ENCODE results near the gene WBP1L. TPM values are rescaled to one million over a fixed set of nuclear protein-coding genes. Genes with fewer than 3 reads are reported as not detected.

Gene WBP1L
- total and polyA plus RNA-seq, 4 donors = 12.3 to 43.6 (median 27.6) TPM

- TF ChIP-seq ZBTB33 (IDR thresholded peaks at IDR 0.05) = no peak
- no peak for TF ChIP-seq EGR1 (IDR thresholded peaks at IDR 0.05; ENCODE audit: low read depth in 2 of 2)
Measured at GRCh38 chr10:102812231-102812876, 68.6 kb downstream of the WBP1L start (continued).

DNA sequence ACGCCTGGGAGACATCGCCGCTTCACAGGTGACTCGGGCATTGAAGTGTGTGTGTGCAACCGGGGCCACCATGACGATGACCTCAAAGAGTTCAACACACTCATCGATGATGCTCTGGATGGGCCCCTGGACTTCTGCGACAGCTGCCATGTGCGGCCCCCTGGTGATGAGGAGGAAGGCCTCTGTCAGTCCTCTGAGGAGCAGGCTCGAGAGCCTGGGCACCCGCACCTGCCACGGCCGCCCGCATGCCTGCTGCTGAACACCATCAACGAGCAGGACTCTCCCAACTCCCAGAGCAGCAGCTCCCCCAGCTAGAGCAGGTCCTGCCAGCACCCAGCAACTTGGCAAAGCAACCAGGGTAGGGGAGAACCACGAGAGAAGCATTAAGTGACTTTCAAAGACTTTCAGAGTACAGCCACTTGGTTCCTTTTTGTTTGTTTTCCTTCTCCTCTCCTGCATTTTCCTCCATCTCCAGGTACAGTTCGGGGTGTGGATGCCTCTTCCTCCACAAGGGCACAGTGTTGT is 69.3 kb downstream of the WBP1L start:
- no peak overlapping the region for H3K4me3 ChIP-seq (ENCODE audit: low read depth in 1 of 3, low read length in 3 of 3)
- no peak overlapping the region for H3K9ac ChIP-seq (ENCODE audit: low read depth in 1 of 2, low read length in 2 of 2)
- H3K36me3 ChIP-seq (ENCODE audit: control insufficient read depth in 4 of 4, insufficient read depth in 3 of 4, low read depth in 1 of 4, low read length in 3 of 4) = peaks cover 0 to 32% (median 23%) of the 10 kb centered on the region in 4 donors
- H3K27ac ChIP-seq (ENCODE audit: low read depth in 1 of 2, low read length in 2 of 2) = peak overlapping the region; percentile 74 to 79
- TF ChIP-seq TAF1 (conservative IDR thresholded peaks at IDR 0.05) = no peak
- TF ChIP-seq NR2F2 (IDR thresholded peaks at IDR 0.05) = no peak
- no peak for TF ChIP-seq FOXA1 (IDR thresholded peaks at IDR 0.05)
- no peak for TF ChIP-seq SP1 (IDR thresholded peaks at IDR 0.05)
- TF ChIP-seq RAD21 (IDR thresholded peaks at IDR 0.05) = no peak
- TF ChIP-seq FOXA2 (IDR thresholded peaks at IDR 0.05) = no peak
- TF ChIP-seq RXRA (IDR thresholded peaks at IDR 0.05) = no peak
- no peak for TF ChIP-seq JUND (IDR thresholded peaks at IDR 0.05)
- no peak for TF ChIP-seq EGR1 (IDR thresholded peaks at IDR 0.05; ENCODE audit: low read depth in 2 of 2)
- no peak for DNase-seq (ENCODE audit: low spot score)
- H3K4me1 ChIP-seq (ENCODE audit: control insufficient read depth in 4 of 4, insufficient read depth in 4 of 4, low read length in 3 of 4) = peaks cover 3 to 30% (median 21%) of the 10 kb centered on the region in 4 donors
- WGBS = 95% methylated on average over 17 of the region's 17 CpGs
- no peaks in the 10 kb centered on the region for H3K9me3 ChIP-seq (ENCODE audit: control insufficient read depth in 4 of 4, low read length in 3 of 4)
- no peaks in the 10 kb centered on the region for H3K27me3 ChIP-seq (ENCODE audit: control insufficient read depth in 4 of 4, insufficient read depth in 4 of 4, low read length in 3 of 4)

DNA sequence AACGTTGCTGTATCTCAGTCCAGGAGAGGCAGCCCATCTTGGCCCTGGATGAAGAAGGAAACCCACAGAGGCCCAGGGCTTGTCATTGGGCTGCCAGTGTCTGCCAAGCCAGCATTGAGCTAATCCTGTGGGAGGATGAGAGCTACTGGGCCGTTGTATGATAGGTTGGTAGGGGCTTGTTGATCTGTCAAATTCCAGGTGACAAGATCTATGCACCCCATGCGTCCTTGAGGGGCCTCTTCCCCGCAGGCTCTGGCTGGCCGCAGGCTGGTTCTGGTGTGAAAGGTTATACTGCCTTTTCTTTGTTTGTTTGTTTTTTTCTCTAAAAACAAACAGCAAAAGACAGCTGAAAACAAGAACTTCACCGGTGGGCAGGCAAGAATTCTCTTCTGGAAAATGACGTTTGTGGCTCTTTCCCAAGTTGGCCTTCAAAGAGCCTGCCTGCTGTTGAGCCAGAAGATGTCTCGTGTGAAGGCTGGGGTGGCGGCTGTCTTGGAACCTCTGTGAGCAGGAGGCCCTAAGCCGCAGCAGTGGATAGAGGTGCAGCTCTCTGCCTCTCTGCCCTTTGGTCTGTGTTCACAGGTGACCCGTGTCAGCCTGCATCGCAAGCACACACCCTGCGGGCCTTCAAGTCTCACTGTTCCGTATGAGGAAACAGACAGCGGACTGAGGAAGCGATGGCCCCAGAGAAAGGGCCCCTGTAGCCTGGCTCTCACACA is 70.1 kb downstream of the WBP1L start:
- H3K27ac ChIP-seq (ENCODE audit: low read depth in 1 of 2, low read length in 2 of 2) = peak overlapping the region; percentile 74 to 79
- TF ChIP-seq SP1 (IDR thresholded peaks at IDR 0.05) = peak; percentile 70
- peak; percentile 27 to 43 for TF ChIP-seq RXRA (IDR thresholded peaks at IDR 0.05)
- TF ChIP-seq HNF4A (conservative IDR thresholded peaks at IDR 0.05) = peak; percentile 73 to 77
- TF ChIP-seq RAD21 (IDR thresholded peaks at IDR 0.05) = peak; percentile 24 to 42
- TF ChIP-seq TAF1 (conservative IDR thresholded peaks at IDR 0.05) = no peak
- peak; percentile 3 for TF ChIP-seq NR2F2 (IDR thresholded peaks at IDR 0.05)
- TF ChIP-seq GABPA (IDR thresholded peaks at IDR 0.05 in 1 of 2, conservative IDR thresholded peaks at IDR 0.05 in 1 of 2) = no peak
- H3K27me3 ChIP-seq (ENCODE audit: control insufficient read depth in 4 of 4, insufficient read depth in 4 of 4, low read length in 3 of 4) = no peaks in the 10 kb centered on the region
- peaks cover 0 to 32% (median 23%) of the 10 kb centered on the region in 4 donors for H3K36me3 ChIP-seq (ENCODE audit: control insufficient read depth in 4 of 4, insufficient read depth in 3 of 4, low read depth in 1 of 4, low read length in 3 of 4)
- no peaks in the 10 kb centered on the region for H3K9me3 ChIP-seq (ENCODE audit: control insufficient read depth in 4 of 4, low read length in 3 of 4)
- peak; percentile 43 for DNase-seq (ENCODE audit: low spot score)
- no peak overlapping the region for H3K4me3 ChIP-seq (ENCODE audit: low read depth in 1 of 3, low read length in 3 of 3)
- 43% methylated on average over 16 of the region's 16 CpGs for WGBS
- H3K9ac ChIP-seq (ENCODE audit: low read depth in 1 of 2, low read length in 2 of 2) = peak overlapping the region in 1 of 2 donors; percentile 32
- peaks cover 3 to 30% (median 21%) of the 10 kb centered on the region in 4 donors for H3K4me1 ChIP-seq (ENCODE audit: control insufficient read depth in 4 of 4, insufficient read depth in 4 of 4, low read length in 3 of 4)

DNA sequence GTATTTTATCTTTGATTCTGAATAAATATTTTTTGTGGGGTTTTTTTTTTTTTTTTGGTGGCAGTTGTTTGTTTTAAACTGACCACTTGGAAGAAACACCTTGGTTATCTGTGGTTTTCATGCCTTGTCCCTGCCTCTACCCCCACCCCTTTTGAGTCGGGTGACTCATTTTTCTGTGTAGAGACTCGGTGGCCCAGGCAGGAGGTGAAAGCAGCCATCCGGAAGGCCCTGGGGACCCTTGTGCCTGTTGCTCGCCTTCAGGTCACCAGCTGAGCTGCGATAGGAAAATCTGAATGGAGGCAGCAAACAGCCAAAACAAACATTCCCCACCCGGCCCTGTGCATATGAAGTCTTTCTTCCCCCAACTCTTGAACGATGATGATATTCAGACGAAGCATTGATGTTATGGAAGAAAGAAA is 70.7 kb downstream of the WBP1L start:
- WGBS = 62% methylated on average over 8 of the region's 8 CpGs
- H3K9ac ChIP-seq (ENCODE audit: low read depth in 1 of 2, low read length in 2 of 2) = no peak overlapping the region

More for the DNA sequence above, 70.7 kb downstream of the WBP1L start:
- no peak for DNase-seq (ENCODE audit: low spot score)
- H3K27me3 ChIP-seq (ENCODE audit: control insufficient read depth in 4 of 4, insufficient read depth in 4 of 4, low read length in 3 of 4) = no peaks in the 10 kb centered on the region
- peak overlapping the region; percentile 74 to 79 for H3K27ac ChIP-seq (ENCODE audit: low read depth in 1 of 2, low read length in 2 of 2)
- peak; percentile 64 for TF ChIP-seq NR2F2 (IDR thresholded peaks at IDR 0.05)
- TF ChIP-seq RAD21 (IDR thresholded peaks at IDR 0.05) = no peak
- TF ChIP-seq HNF4G (IDR thresholded peaks at IDR 0.05) = no peak
- TF ChIP-seq RXRA (IDR thresholded peaks at IDR 0.05) = no peak
- TF ChIP-seq JUND (IDR thresholded peaks at IDR 0.05) = peak in 1 of 2 donors; percentile 47
- no peak for TF ChIP-seq FOXA1 (IDR thresholded peaks at IDR 0.05)
- no peak for TF ChIP-seq EGR1 (IDR thresholded peaks at IDR 0.05; ENCODE audit: low read depth in 2 of 2)
- peaks cover 0 to 32% (median 23%) of the 10 kb centered on the region in 4 donors for H3K36me3 ChIP-seq (ENCODE audit: control insufficient read depth in 4 of 4, insufficient read depth in 3 of 4, low read depth in 1 of 4, low read length in 3 of 4)
- peaks cover 3 to 30% (median 21%) of the 10 kb centered on the region in 4 donors for H3K4me1 ChIP-seq (ENCODE audit: control insufficient read depth in 4 of 4, insufficient read depth in 4 of 4, low read length in 3 of 4)
- no peaks in the 10 kb centered on the region for H3K9me3 ChIP-seq (ENCODE audit: control insufficient read depth in 4 of 4, low read length in 3 of 4)
- H3K4me3 ChIP-seq (ENCODE audit: low read depth in 1 of 3, low read length in 3 of 3) = no peak overlapping the region

Measured in liver (tissue), 9 donors.